H9 (cell line): Measurements from ENCODE around the gene MICALL2. TPM values are rescaled to one million over a fixed set of nuclear protein-coding genes. Genes with fewer than 3 reads are reported as not detected.
A peak's percentile ranks its signal among the peaks of the same experiment; 100 is the strongest.

Experiments
- DNase-seq: peaks from one replicate; pipeline ENCODE4 v3.0.0-alpha.2; 2017
- H2AFZ ChIP-seq: one replicate; pipeline ENCODE4 v1.6.1; 2013; ENCODE audit warnings: mild to moderate bottlenecking, low read length, control low read depth, moderate library complexity
- H2AK5ac ChIP-seq: 2 replicates; pipeline ENCODE4 v1.6.1; 2013; ENCODE audit warnings: low read length, control low read depth, mixed read lengths; ENCODE audit not compliant: insufficient read length
- H2BK120ac ChIP-seq: one replicate; pipeline ENCODE4 v1.6.1; 2013; ENCODE audit warnings: low read depth, mild to moderate bottlenecking, low read length, control low read depth, inconsistent platforms; ENCODE audit not compliant: poor library complexity, severe bottlenecking
- H2BK12ac ChIP-seq: 2 replicates; pipeline ENCODE4 v1.6.1; 2013; ENCODE audit warnings: low read length, control low read depth, mixed read lengths, low read depth; ENCODE audit not compliant: insufficient read length
- H2BK15ac ChIP-seq: 2 replicates; pipeline ENCODE4 v1.6.1; 2013; ENCODE audit warnings: low read depth, low read length, control low read depth
- H2BK20ac ChIP-seq: one replicate; pipeline ENCODE4 v1.6.1; 2013; ENCODE audit warnings: low read depth, mild to moderate bottlenecking, low read length, control low read depth, inconsistent platforms; ENCODE audit not compliant: poor library complexity, severe bottlenecking
- H2BK5ac ChIP-seq: 2 replicates; pipeline ENCODE4 v1.6.1; 2013; ENCODE audit warnings: low read length, control low read depth, mixed read lengths; ENCODE audit not compliant: insufficient read length
- H3K14ac ChIP-seq: 2 replicates; pipeline ENCODE4 v1.6.1; 2013; ENCODE audit warnings: low read length, control low read depth; ENCODE audit not compliant: insufficient read depth
- H3K18ac ChIP-seq: 2 replicates; pipeline ENCODE4 v1.6.1; 2013; ENCODE audit warnings: low read depth, mild to moderate bottlenecking, mixed read lengths, low read length, control low read depth; ENCODE audit not compliant: insufficient read length
- H3K23ac ChIP-seq: 2 replicates; pipeline ENCODE4 v1.6.1; 2013; ENCODE audit warnings: low read length, control low read depth, mixed read lengths, low read depth; ENCODE audit not compliant: insufficient read length
- H3K23me2 ChIP-seq: 2 replicates; pipeline ENCODE4 v1.6.1; 2013; ENCODE audit warnings: low read depth, mild to moderate bottlenecking, mixed read lengths, low read length, control low read depth; ENCODE audit not compliant: insufficient read length, poor library complexity, severe bottlenecking
- H3K27ac ChIP-seq: 2 replicates; pipeline ENCODE4 v1.5.1; 2013; ENCODE audit warnings: low read length, control low read depth, mixed read lengths, low read depth; ENCODE audit not compliant: insufficient read length
- H3K27me3 ChIP-seq: 2 replicates; pipeline ENCODE4 v1.6.1; 2013; ENCODE audit warnings: low read length, control low read depth, inconsistent platforms; ENCODE audit not compliant: insufficient read depth
- H3K4ac ChIP-seq: 2 replicates; pipeline ENCODE4 v1.6.1; 2013; ENCODE audit warnings: low read depth, mild to moderate bottlenecking, control low read depth, inconsistent platforms, low read length, moderate library complexity
- H3K4me1 ChIP-seq: 2 replicates; pipeline ENCODE4 v1.6.1; 2013; ENCODE audit warnings: low read length, control low read depth, inconsistent platforms; ENCODE audit not compliant: insufficient read depth
- H3K4me2 ChIP-seq: 2 replicates; pipeline ENCODE4 v1.6.1; 2013; ENCODE audit warnings: low read length, control low read depth, mixed read lengths; ENCODE audit not compliant: insufficient read length, insufficient read depth
- H3K56ac ChIP-seq: 2 replicates; pipeline ENCODE4 v1.6.1; 2013; ENCODE audit warnings: low read depth, mild to moderate bottlenecking, mixed read lengths, low read length, control low read depth; ENCODE audit not compliant: insufficient read length
- H3K79me1 ChIP-seq: 2 replicates; pipeline ENCODE4 v1.6.1; 2013; ENCODE audit warnings: low read depth, mild to moderate bottlenecking, moderate library complexity, low read length, control low read depth, inconsistent platforms; ENCODE audit not compliant: insufficient read depth, poor library complexity, severe bottlenecking
- H3K79me2 ChIP-seq: 2 replicates; pipeline ENCODE4 v1.6.1; 2013; ENCODE audit warnings: low read length, control low read depth, inconsistent platforms; ENCODE audit not compliant: insufficient read depth
- H3K9ac ChIP-seq: 2 replicates; pipeline ENCODE4 v1.6.1; 2013; ENCODE audit warnings: low read length, control low read depth, mixed read lengths; ENCODE audit not compliant: insufficient read length; ENCODE audit errors: extremely low read depth
- H3K9me3 ChIP-seq: one replicate; pipeline ENCODE4 v1.6.1; 2013; ENCODE audit warnings: low read depth, low read length, inconsistent platforms; ENCODE audit not compliant: control insufficient read depth
- H3T11ph ChIP-seq: one replicate; pipeline ENCODE4 v1.6.1; 2013; ENCODE audit warnings: mild to moderate bottlenecking, low read length, control low read depth, inconsistent platforms
- H4K20me1 ChIP-seq: one replicate; pipeline ENCODE4 v1.6.1; 2013; ENCODE audit not compliant: control insufficient read depth, insufficient read length, insufficient read depth
- H4K5ac ChIP-seq: 2 replicates; pipeline ENCODE4 v1.6.1; 2013; ENCODE audit warnings: low read depth, mild to moderate bottlenecking, mixed read lengths, low read length, control low read depth; ENCODE audit not compliant: insufficient read length
- H4K8ac ChIP-seq: replicated peaks from 2 replicates; pipeline ENCODE4 v1.6.1; 2013; ENCODE audit warnings: low read length, control low read depth, mixed read lengths, low read depth; ENCODE audit not compliant: insufficient read length
- H4K91ac ChIP-seq: 2 replicates; pipeline ENCODE4 v1.6.1; 2013; ENCODE audit warnings: low read depth, mild to moderate bottlenecking, moderate library complexity, mixed read lengths, low read length, control low read depth; ENCODE audit not compliant: insufficient read length
- H3K27ac Mint-ChIP-seq, 3 experiments: 2 replicates in 2 of 3; 3 replicates in 1 of 3; pipeline ENCODE4 v1.8.0; 2020 to 2021; ENCODE audit warnings: mixed read lengths in 3 of 3, mild to moderate bottlenecking in 1 of 3, moderate library complexity in 1 of 3
- H3K27me3 Mint-ChIP-seq: 2 replicates; pipeline ENCODE4 v1.8.0; 2021; ENCODE audit warnings: low read depth, mild to moderate bottlenecking, moderate library complexity, mixed read lengths
- H3K36me3 Mint-ChIP-seq, 3 experiments: 2 replicates in 2 of 3; 3 replicates in 1 of 3; pipeline ENCODE4 v1.8.0; 2020 to 2021; ENCODE audit warnings: low read depth in 3 of 3, mixed read lengths in 3 of 3; ENCODE audit not compliant: insufficient read depth in 1 of 3
- H3K4me1 Mint-ChIP-seq, 2 experiments: 2 replicates each; pipeline ENCODE4 v1.8.0; 2020; ENCODE audit warnings: mixed read lengths in 2 of 2
- H3K4me3 Mint-ChIP-seq, 2 experiments: 2 replicates in 1 of 2; 3 replicates in 1 of 2; pipeline ENCODE4 v1.8.0; 2020 to 2021; ENCODE audit warnings: mild to moderate bottlenecking in 2 of 2, mixed read lengths in 2 of 2, moderate library complexity in 1 of 2
- H3K9me3 Mint-ChIP-seq, 2 experiments: 2 replicates in 1 of 2; 3 replicates in 1 of 2; pipeline ENCODE4 v1.8.0; 2020; ENCODE audit warnings: mild to moderate bottlenecking in 2 of 2, mixed read lengths in 2 of 2, moderate library complexity in 1 of 2
- CTCF ChIP-seq: fragments of 200-600 bp; sonication (generic); conservative IDR thresholded peaks from 3 replicates; pipeline ENCODE4 v1.8.0; 2021; ENCODE audit warnings: antibody characterized with exemption, mild to moderate bottlenecking
- WGBS: extraction: QIAGEN DNeasy Blood & Tissue Kit; methylation state at CpG from one replicate; pipeline ENCODE4 v1.1.7; 2013; ENCODE audit warnings: missing lambda C conversion rate, low lambda C conversion rate, mixed read lengths; ENCODE audit not compliant: insufficient read length; ENCODE audit errors: extremely low coverage; 5-methylcytosine and 5-hydroxymethylcytosine counted together
- total RNA-seq: library from RNA; stranded (reverse); gene quantifications from 2 replicates; pipeline ENCODE4 v1.2.1, GENCODE V29; 2021

Gene MICALL2
- total RNA-seq, 1 experiment from 2014 or later: 7.1 TPM

- no peak overlapping the region for H3K27ac Mint-ChIP-seq
- Histone ChIP-seq H3K79me1 (no peaks in the 10 kb centered on the region), H4K8ac (no peak overlapping the region), H4K5ac (no peak overlapping the region), H3K9ac (no peak overlapping the region), H4K20me1 (no peaks in the 10 kb centered on the region), H2BK20ac (no peak overlapping the region), H3K4ac (no peak overlapping the region), H3T11ph (no peak overlapping the region), H3K4me1 (no peaks in the 10 kb centered on the region), H2BK5ac (no peak overlapping the region), H2BK12ac (no peak overlapping the region), H3K9me3 (no peaks in the 10 kb centered on the region), H3K56ac (no peak overlapping the region), H3K14ac (no peak overlapping the region; the same call in 1 of the 2 replicates), H2AK5ac (no peak overlapping the region), H2BK120ac (no peak overlapping the region), H3K27ac (no peak overlapping the region), H3K23ac (no peak overlapping the region), H3K18ac (no peak overlapping the region), H2BK15ac (no peak overlapping the region), H2AFZ (no peak overlapping the region), H3K23me2 (no peaks in the 10 kb centered on the region), H3K79me2 (no peaks in the 10 kb centered on the region), H4K91ac (no peak overlapping the region), H3K4me2 (no peak overlapping the region), H3K27me3 (no peaks in the 10 kb centered on the region)
- no peaks in the 10 kb centered on the region for H3K36me3 Mint-ChIP-seq
- H3K9me3 Mint-ChIP-seq: no peaks in the 10 kb centered on the region; a peak in 1 of 5 replicates
- no peak overlapping the region for H3K4me3 Mint-ChIP-seq
- no peaks in the 10 kb centered on the region for H3K27me3 Mint-ChIP-seq
- TF ChIP-seq CTCF: peak; percentile 4; the same call in 1 of the 3 replicates
- H3K4me1 Mint-ChIP-seq: peaks cover 3% of the 10 kb centered on the region in 2 experiments; a peak in 1 of 4 replicates
- WGBS: no CpG with 5 or more reads among the region's 41 CpGs
- no peak for DNase-seq
Measured at GRCh38 chr7:1441615-1442354, 17.5 kb downstream of the MICALL2 start.
